GM18873 (cell line): ENCODE measurements around the gene SCN2A.

Source experiments
- ATAC-seq: cut with Tn5 transposase; IDR thresholded peaks from one replicate; pipeline ENCODE4 v1.9.1; 2021; ENCODE audit warnings: mild to moderate bottlenecking, moderate library complexity, moderate number of reproducible peaks; ENCODE audit not compliant: unreplicated experiment, low FRiP score

The SCN2A gene

GRCh38 chr2:165239230-165239629 lies at the start of gene SCN2A:
Gene SCN2A (plus strand): TSS chr2:165239414. CDS start chr2:165295824, 56,410 bp downstream.
- ATAC-seq: no peak

DNA sequence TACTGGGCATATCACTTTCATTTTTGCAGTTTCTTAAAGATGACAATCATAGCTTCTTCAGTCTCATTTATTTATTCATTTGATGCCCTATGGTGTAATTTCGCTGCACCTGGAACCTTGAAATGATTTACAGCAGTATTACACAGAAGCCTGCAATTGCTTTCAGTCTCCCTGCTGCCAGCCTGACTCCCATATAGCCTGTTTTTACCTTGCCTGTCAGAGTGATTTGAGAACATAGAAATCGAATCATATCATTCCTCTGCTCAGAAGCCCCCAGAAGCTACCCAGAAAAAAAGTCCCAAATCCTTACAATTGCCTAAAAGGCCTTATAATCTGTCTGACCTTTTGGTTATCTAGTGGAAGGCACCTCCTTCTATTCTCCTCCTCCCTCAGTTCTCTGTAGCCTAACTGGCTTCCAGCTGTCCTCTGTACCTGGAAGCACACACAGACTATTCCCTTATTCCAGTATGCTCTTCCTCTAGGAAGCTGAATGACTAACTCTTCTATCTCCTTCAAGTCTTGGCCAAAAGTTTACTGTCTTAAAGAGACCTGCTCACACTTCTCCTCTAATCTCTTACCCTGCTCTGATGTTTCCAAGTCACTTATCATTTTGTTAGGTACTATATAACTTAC lies 48.0 kb upstream of the SCN2A start:
- ATAC-seq: no peak

DNA sequence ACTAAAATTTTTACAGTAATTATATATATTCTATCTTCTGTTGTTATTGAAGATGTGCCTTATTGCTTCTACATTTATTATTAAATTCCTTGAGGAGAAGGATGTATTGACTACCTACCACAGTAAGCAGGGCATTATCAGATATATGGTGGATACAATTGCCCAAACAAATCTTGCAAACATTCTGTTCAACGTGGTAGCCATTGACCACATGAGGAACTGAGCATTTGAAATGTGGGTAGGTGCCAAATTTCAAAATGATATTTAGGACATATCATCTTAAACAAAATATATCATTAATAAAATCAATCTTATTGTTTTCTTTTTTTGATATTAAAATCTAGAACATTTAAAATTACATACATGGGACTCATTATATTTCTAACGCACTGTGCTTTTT lies 46.5 kb upstream of the SCN2A start:
- ATAC-seq: no peak

DNA sequence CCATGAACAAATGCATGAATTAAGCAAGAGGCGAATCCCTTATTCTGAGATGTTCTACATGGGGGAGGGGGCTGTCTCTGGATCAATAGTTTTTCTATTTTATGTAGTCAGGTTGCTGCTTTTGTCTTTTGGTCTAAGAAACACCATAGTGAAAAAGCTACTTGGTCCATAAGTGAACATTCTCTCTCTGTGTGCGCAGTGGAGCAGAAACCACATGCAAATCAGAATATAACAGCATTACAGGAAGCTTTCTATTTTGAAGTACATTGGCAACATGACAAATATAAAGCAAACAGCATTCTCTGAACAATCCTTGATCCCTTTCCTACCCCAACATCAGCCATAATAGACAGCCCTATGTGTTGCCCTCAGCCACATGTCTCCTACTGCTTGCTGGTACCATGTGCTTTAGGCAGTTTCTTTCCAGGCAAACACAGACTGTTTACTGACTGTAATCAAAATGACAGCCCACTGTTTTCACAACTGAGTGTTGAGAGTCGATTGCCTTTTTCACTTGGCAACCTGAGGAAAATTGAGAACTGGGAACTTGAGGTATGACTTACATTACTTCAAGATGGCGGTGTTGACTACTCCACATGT lies 45.9 kb upstream of the SCN2A start:
- ATAC-seq: peak; percentile 98

- no peak for ATAC-seq
These were observed 42.8 kb upstream of the SCN2A start for GRCh38 chr2:165196411-165196810.

GRCh38 chr2:165197346-165197745 lies 41.9 kb upstream of the SCN2A start:
- ATAC-seq: no peak

GRCh38 chr2:165198181-165198580 lies 41.0 kb upstream of the SCN2A start:
- ATAC-seq: no peak

DNA sequence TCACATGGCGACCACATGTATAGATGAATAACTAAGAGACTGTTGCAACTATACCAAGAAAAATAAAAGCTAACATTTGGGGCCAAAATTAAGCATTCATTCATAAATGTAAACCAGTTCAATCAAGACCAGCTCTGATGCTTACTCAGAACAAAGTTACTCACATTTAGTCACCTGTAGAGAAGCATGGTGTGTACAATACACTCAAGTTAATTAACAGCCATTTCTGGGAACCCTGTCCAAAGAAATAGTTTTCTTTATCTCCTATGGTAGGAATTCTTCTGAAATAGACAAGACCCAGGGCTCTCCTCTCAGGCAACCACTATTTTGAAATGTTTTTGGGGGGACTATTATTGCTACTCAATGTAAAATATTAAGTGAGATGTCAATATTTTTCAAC lies 37.0 kb upstream of the SCN2A start:
- ATAC-seq: no peak

- peak; percentile 73 for ATAC-seq
These were observed 35.3 kb upstream of the SCN2A start, which contains the start of gene SCN3A for GRCh38 chr2:165203689-165204559. Gene SCN3A (minus strand): TSS chr2:165204050. CDS start chr2:165176394, 27,656 bp downstream.

DNA sequence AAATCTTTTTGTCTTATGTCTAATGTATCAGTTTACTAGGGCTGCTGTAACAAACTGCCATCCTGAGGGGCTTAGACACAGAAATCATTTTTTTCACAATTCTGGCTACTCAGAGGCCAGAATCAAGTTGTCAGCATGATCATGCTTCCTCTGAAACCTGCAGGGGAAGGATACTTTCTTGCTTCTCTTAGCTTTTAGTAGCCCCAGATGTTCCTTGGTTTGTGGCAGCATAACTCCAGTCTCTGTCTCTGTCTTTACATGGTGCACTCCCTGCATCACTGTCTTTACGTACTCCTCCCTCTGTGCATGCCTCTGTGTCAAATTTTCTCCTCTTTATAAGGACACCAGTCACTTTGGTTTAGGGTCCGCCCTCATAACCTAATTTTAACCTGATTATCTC lies 33.3 kb upstream of the SCN2A start:
- ATAC-seq: no peak

GRCh38 chr2:165208094-165208493 lies 31.1 kb upstream of the SCN2A start:
- ATAC-seq: no peak

DNA sequence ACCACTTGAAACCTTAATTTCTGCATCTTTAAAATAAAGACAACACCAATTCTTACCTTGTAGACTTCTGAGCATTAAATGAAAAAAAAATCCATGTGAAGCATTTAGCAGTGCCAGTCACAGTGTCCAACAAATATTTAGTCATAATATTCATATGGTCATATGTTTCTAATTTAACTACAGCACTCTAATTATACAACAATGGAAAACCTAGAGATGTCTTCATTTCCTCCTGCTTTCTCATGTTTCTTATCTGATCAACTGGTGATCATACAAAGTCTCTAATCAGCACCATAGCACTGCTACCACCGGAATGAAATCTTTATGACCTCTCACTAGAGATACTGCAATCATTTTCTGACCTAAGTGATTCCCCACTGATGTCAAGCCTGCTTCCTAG lies 25.1 kb upstream of the SCN2A start:
- ATAC-seq: no peak

DNA sequence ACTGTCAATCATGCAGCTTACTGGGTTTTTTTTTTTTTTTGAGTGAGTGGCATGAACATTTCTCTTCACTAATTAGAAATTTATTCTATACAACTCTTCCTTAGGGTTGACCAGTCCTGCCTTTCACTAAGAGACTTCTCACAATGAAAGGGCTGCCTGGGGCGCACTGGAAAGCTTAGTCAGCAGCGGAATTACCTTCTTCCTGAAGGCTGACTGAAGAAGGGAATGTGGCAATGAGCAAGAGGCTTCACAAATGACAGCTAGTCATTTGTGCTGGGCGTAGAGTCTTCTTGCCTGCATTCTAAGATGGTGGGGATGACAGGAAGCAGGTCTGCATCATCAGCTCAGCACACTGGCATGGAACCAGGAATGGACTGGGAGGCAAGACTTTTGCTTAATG lies 19.7 kb upstream of the SCN2A start:
- no peak for ATAC-seq

- no peak for ATAC-seq
These were observed 14.3 kb upstream of the SCN2A start for GRCh38 chr2:165224941-165225340.

- ATAC-seq: no peak
These were observed 11.6 kb upstream of the SCN2A start for GRCh38 chr2:165227571-165227970.

- ATAC-seq: no peak
These were observed 2.2 kb upstream of the SCN2A start for GRCh38 chr2:165237056-165237455.

DNA sequence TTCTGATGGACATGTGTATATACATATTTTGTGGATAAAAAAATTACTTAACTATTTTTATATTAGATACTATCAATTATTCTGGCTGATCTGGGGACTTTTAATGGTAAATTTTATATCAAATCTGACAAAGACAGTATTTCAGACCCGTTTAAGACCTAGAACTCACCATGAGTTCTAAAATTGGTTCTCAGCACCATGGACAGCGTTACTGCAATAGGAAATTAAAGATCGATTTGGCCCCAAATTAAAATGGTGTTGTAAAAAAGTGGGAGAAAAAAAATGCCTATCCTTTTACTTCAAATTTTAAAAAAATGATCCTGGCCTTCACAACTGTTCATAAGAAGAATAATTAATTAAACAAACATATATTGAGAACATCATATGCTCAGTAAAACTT lies 919 bp upstream of the SCN2A start:
- no peak for ATAC-seq

- ATAC-seq: no peak
These were observed 772 bp downstream of the SCN2A start for GRCh38 chr2:165239856-165240515.

- ATAC-seq: no peak
These were observed 1.7 kb downstream of the SCN2A start for GRCh38 chr2:165240916-165241315.

DNA sequence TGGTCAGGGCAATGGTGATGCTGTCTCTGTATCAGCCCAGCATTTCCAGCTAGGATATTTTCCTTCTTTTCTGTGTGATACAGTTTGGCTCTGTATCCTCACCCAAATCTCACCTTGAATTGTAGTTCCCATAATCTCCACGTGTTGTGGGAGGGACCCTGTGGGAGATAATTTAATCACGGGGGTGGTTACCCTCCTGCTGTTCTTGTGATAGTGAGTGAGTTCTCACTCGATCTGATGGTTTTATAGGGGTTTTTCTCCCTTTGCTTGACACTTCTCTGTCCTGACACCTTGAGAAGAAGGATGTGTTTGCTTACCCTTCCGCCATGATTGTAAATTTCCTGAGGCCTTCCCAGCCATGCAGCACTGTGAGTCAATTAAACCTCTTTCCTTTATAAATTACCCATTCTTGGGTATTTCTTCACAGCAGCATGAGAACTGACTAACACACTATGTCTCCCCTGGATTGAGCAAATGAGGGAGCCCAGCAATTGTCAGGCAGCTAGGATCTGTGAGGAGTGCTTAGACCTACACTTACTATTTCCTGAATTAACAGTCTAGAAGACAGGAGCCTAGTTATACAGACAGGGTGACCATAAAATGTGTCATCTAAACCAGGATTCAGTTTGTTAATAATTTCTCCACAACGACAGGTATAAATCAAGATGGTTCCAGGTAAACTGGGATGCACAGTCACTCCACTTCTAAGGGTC lies 6.0 kb downstream of the SCN2A start:
- no peak for ATAC-seq
